ENCODE results near the gene MIEF2. TPM values are rescaled to one million over a fixed set of nuclear protein-coding genes. Genes with fewer than 3 reads are reported as not detected.
A peak's percentile ranks its signal among the peaks of the same experiment; 100 is the strongest.
"Not testable (repeated sequence)": the region's sequence is repeated elsewhere in the genome, so short reads cannot be mapped to it uniquely, and the experiment has no call there.

Gene MIEF2
- total and polyA plus RNA-seq, 8 donors: 5.8 to 11.1 (median 9.1) TPM

GRCh38 chr17:18285296-18285695 lies 24.8 kb downstream of the MIEF2 start:
- WGBS, 2 donors: 94 to 96% methylated on average over 11 of the region's 11 CpGs
- intact Hi-C loops (cut with DNase I): no loop called here
- TF ChIP-seq, protein P1, sequence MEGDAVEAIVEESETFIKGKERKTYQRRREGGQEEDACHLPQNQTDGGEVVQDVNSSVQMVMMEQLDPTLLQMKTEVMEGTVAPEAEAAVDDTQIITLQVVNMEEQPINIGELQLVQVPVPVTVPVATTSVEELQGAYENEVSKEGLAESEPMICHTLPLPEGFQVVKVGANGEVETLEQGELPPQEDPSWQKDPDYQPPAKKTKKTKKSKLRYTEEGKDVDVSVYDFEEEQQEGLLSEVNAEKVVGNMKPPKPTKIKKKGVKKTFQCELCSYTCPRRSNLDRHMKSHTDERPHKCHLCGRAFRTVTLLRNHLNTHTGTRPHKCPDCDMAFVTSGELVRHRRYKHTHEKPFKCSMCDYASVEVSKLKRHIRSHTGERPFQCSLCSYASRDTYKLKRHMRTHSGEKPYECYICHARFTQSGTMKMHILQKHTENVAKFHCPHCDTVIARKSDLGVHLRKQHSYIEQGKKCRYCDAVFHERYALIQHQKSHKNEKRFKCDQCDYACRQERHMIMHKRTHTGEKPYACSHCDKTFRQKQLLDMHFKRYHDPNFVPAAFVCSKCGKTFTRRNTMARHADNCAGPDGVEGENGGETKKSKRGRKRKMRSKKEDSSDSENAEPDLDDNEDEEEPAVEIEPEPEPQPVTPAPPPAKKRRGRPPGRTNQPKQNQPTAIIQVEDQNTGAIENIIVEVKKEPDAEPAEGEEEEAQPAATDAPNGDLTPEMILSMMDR (IDR thresholded peaks at IDR 0.05): no peak
- FAIRE-seq (no peak), DNase-seq (no peak), ATAC-seq (no peak)
- peaks cover 7 to 55% (median 19%) of the 10 kb centered on the region in 3 donors for H3K36me3 ChIP-seq
- no peak overlapping the region for H3K4me3 ChIP-seq
- no peak overlapping the region for H3K27ac ChIP-seq
- H3K9me3 ChIP-seq: no peaks in the 10 kb centered on the region
- H3K4me1 ChIP-seq: no peaks in the 10 kb centered on the region
- H3K27me3 ChIP-seq: no peaks in the 10 kb centered on the region

DNA sequence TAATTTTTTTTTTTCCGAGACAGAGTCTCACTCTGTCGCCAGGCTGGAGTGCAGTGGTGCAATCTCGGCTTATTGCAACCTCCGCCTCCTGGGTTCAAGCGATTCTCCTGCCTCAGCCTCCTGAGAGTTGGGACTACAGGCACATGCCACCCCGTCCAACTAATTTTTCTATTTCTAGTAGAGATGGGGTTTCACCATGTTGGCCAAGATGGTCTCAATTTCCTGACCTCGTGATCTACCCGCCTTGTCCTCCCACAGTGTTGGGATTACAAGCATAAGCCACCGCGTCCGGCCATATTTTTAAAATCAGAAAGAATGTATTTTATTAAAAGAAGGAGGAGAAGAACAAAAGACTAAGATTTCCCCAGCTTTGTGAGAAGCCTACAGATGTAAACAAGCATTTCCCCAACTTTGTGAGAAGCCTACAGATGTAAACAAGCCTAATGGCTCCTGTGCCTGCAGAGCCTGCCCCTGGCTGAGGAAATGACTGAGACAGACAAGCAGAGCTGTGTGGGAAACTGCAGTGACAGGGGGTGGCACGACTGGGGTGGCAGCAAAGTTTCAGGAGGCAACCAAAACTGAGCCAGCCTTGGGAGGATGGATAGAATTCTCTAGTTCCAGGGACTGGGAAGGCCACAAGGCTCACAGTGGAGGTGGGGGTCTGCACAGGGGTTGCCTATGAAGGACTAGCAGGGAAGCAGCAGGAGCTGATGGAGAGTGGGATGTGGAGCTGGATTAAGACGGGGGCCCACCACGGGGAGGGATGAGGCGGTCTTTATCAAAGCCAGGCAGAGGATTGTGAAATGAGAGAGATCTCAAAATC lies 31.5 kb downstream of the MIEF2 start:
- WGBS, 2 donors: 94% methylated on average over 15 of the region's 15 CpGs
- TF ChIP-seq, protein P1 (IDR thresholded peaks at IDR 0.05): no peak
- H3K4me1 ChIP-seq: no peaks in the 10 kb centered on the region
- no peaks in the 10 kb centered on the region for H3K9me3 ChIP-seq
- FAIRE-seq (no peak), ATAC-seq (no peak), DNase-seq (no peak)
- no peak overlapping the region for H3K4me3 ChIP-seq
- no peaks in the 10 kb centered on the region for H3K27me3 ChIP-seq
- no peak overlapping the region for H3K27ac ChIP-seq
- intact Hi-C loops (cut with DNase I): no loop called here
- peaks cover 0 to 17% (median 16%) of the 10 kb centered on the region in 3 donors for H3K36me3 ChIP-seq

DNA sequence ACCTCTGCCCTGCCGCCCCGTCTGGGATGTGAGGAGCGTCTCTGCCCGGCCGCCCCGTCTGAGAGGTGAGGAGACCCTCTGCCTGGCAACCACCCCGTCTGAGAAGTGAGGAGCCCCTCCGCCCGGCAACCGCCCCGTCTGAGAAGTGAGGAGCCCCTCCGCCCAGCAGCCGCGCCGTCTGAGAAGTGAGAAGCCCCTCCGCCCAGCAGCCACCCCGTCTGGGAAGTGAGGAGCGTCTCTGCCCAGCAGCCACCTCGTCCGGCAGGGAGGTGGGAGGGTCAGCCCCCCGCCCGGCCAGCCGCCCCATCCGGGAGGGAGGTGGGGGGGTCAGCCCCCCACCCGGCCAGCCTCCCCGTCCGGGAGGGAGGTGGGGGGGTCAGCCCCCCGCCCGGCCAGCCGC lies 37.6 kb downstream of the MIEF2 start:
- H3K4me1 ChIP-seq; H3K27me3 ChIP-seq; H3K27ac ChIP-seq; ATAC-seq; intact Hi-C loops (cut with DNase I); DNase-seq; H3K9me3 ChIP-seq; H3K4me3 ChIP-seq; FAIRE-seq: not testable (repeated sequence)
- 95 to 96% methylated on average over 13 to 29 of the region's 30 CpGs for WGBS, 2 donors
- H3K36me3 ChIP-seq: peaks cover 0 to 31% (median 12%) of the 10 kb centered on the region in 3 donors

DNA sequence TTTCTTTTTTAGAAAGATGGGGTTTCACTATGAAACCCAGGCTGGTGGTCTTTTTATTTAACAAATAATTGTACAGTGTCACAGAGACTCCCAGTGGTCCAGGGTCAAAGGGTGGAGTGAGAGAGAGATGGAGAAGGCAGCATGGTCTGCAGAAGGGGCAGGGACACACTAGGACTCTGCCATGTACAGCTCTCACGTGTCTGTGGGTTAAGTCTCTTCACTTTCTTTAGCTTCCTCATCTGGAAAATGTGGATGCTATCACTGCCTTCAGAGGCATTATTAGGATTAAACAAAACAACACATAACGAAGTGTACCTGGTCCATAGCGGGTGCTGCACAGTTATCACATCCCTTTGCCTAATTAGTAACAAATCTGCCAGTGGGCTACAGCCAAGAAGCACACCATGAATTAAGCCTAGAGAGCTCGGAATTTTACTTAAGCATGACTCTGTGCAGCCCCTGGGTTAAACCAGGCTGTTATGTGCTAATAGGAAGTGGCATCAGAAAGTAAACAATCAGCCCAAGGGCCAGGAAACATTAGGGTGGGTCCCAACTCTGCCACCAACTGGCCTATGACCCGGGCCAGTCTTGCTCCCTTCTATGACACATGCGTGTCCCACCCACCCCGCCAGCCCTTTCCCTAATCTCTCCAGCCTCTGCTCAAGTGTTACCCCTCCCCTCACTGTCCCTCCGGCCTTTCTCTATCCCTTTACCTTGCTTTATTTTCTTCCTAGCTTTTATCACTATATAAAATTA lies 40.4 kb downstream of the MIEF2 start:
- ATAC-seq: peak in 1 of 4 donors; percentile 32
- TF ChIP-seq, protein P1 (IDR thresholded peaks at IDR 0.05): no peak
- peaks cover 0 to 40% (median 12%) of the 10 kb centered on the region in 3 donors for H3K36me3 ChIP-seq
- H3K4me1 ChIP-seq: no peaks in the 10 kb centered on the region
- FAIRE-seq: no peak
- no peak for DNase-seq
- intact Hi-C loops (cut with DNase I): no loop called here
- no peak overlapping the region for H3K4me3 ChIP-seq
- WGBS, 2 donors: 92% methylated on average over 8 of the region's 8 CpGs
- H3K9me3 ChIP-seq: no peaks in the 10 kb centered on the region
- no peaks in the 10 kb centered on the region for H3K27me3 ChIP-seq
- H3K27ac ChIP-seq: no peak overlapping the region

- H3K4me3 ChIP-seq; intact Hi-C loops (cut with DNase I); H3K27me3 ChIP-seq; H3K4me1 ChIP-seq; H3K27ac ChIP-seq; H3K9me3 ChIP-seq; FAIRE-seq; DNase-seq; ATAC-seq: not testable (repeated sequence)
- 90 to 94% methylated on average over 13 of the region's 13 CpGs for WGBS, 2 donors
- peaks cover 0 to 55% (median 12%) of the 10 kb centered on the region in 3 donors for H3K36me3 ChIP-seq
These were observed 42.7 kb downstream of the MIEF2 start for GRCh38 chr17:18303206-18303605.
